ENCODE measurements around the gene CLTC.

DNA sequence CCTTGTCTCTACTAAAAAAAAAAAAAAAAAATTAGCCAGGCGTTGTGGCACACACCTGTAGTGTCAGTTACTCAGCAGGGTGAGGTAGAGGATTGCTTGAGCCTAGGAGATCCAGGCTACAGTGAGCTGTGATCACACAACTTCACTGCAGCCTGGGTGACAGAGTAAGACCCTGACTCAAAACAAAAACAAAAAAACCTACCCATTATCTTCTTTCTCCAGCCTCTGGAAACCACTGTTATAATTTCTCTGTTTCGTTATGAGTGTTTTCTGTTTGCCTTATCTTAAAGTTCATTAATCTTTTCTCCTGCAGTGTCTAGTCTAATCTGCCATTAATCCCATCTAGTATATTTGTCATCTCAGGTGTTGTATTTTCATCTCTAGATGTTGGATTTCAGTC lies 18.6 kb upstream of the CLTC start:
- TF ChIP-seq, protein P1, sequence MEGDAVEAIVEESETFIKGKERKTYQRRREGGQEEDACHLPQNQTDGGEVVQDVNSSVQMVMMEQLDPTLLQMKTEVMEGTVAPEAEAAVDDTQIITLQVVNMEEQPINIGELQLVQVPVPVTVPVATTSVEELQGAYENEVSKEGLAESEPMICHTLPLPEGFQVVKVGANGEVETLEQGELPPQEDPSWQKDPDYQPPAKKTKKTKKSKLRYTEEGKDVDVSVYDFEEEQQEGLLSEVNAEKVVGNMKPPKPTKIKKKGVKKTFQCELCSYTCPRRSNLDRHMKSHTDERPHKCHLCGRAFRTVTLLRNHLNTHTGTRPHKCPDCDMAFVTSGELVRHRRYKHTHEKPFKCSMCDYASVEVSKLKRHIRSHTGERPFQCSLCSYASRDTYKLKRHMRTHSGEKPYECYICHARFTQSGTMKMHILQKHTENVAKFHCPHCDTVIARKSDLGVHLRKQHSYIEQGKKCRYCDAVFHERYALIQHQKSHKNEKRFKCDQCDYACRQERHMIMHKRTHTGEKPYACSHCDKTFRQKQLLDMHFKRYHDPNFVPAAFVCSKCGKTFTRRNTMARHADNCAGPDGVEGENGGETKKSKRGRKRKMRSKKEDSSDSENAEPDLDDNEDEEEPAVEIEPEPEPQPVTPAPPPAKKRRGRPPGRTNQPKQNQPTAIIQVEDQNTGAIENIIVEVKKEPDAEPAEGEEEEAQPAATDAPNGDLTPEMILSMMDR (IDR thresholded peaks at IDR 0.05), result no peak
- TF ChIP-seq EZH2 (IDR thresholded peaks at IDR 0.05; ENCODE audit: borderline replicate concordance, insufficient read depth, low read depth, low read length, poor library complexity, severe bottlenecking), result no peak
